ENCODE data around the gene UBR4.

UBR4 gene

GRCh38 chr1:19179597-19180264 is 30.3 kb downstream of the UBR4 start:
- no peaks in the 10 kb centered on the region for H3K4me1 ChIP-seq (ENCODE audit: control insufficient read depth in 5 of 5, insufficient read depth in 5 of 5, low read length in 5 of 5)
- H3K36me3 ChIP-seq (ENCODE audit: control insufficient read depth in 5 of 5, insufficient read depth in 5 of 5, low read length in 5 of 5) = peaks cover 67 to 94% (median 89%) of the 10 kb centered on the region in 5 donors
- no peak overlapping the region for H3K27ac ChIP-seq (ENCODE audit: low read depth, low read length)
- H3K9ac ChIP-seq (ENCODE audit: low read length in 5 of 5) = no peak overlapping the region
- no peaks in the 10 kb centered on the region for H3K9me3 ChIP-seq (ENCODE audit: control insufficient read depth in 5 of 5, low read length in 5 of 5)
- H3K27me3 ChIP-seq (ENCODE audit: control insufficient read depth in 5 of 5, insufficient read depth in 4 of 5, low read length in 5 of 5) = no peaks in the 10 kb centered on the region
- H3K4me3 ChIP-seq (ENCODE audit: low read depth in 1 of 5, low read length in 5 of 5) = no peak overlapping the region

- Histone ChIP-seq H3K9me3 (ENCODE audit: control insufficient read depth in 5 of 5, low read length in 5 of 5) (no peaks in the 10 kb centered on the region), H3K36me3 (ENCODE audit: control insufficient read depth in 5 of 5, insufficient read depth in 5 of 5, low read length in 5 of 5) (peaks cover 67 to 95% (median 89%) of the 10 kb centered on the region in 5 donors), H3K27ac (ENCODE audit: low read depth, low read length) (no peak overlapping the region), H3K9ac (ENCODE audit: low read length in 5 of 5) (no peak overlapping the region), H3K27me3 (ENCODE audit: control insufficient read depth in 5 of 5, insufficient read depth in 4 of 5, low read length in 5 of 5) (no peaks in the 10 kb centered on the region), H3K4me1 (ENCODE audit: control insufficient read depth in 5 of 5, insufficient read depth in 5 of 5, low read length in 5 of 5) (no peaks in the 10 kb centered on the region), H3K4me3 (ENCODE audit: low read depth in 1 of 5, low read length in 5 of 5) (no peak overlapping the region)
Observed at GRCh38 chr1:19178734-19179398, 31.2 kb downstream of the UBR4 start.

DNA sequence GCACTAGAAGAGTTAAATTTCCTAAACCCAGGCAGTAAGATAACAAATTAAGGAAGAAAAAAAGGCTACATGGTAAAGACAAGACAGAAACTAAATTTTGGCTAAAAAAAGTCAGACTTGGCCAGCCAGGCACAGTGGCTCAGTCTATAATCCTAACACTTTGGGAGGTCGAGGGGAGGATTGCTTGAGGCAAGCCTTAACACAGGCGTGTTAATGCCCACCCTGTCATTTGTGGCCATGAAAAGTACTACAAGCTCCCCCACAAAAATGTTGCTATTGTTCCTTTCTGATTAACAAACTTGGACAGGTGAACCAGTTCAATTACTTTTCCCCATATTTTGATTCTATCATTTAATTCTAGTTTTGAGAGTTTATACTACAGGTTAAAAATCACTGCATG is 32.3 kb downstream of the UBR4 start:
- Histone ChIP-seq H3K4me1 (ENCODE audit: control insufficient read depth in 5 of 5, insufficient read depth in 5 of 5, low read length in 5 of 5) (no peaks in the 10 kb centered on the region), H3K27ac (ENCODE audit: low read depth, low read length) (no peak overlapping the region), H3K36me3 (ENCODE audit: control insufficient read depth in 5 of 5, insufficient read depth in 5 of 5, low read length in 5 of 5) (peaks cover 72 to 95% (median 89%) of the 10 kb centered on the region in 5 donors), H3K27me3 (ENCODE audit: control insufficient read depth in 5 of 5, insufficient read depth in 4 of 5, low read length in 5 of 5) (no peaks in the 10 kb centered on the region), H3K9me3 (ENCODE audit: control insufficient read depth in 5 of 5, low read length in 5 of 5) (no peaks in the 10 kb centered on the region), H3K4me3 (ENCODE audit: low read depth in 1 of 5, low read length in 5 of 5) (no peak overlapping the region), H3K9ac (ENCODE audit: low read length in 5 of 5) (no peak overlapping the region)

GRCh38 chr1:19169642-19170041 is 40.4 kb downstream of the UBR4 start:
- Histone ChIP-seq H3K27me3 (ENCODE audit: control insufficient read depth in 5 of 5, insufficient read depth in 4 of 5, low read length in 5 of 5) (no peaks in the 10 kb centered on the region), H3K36me3 (ENCODE audit: control insufficient read depth in 5 of 5, insufficient read depth in 5 of 5, low read length in 5 of 5) (peaks cover 72 to 98% (median 96%) of the 10 kb centered on the region in 5 donors), H3K9ac (ENCODE audit: low read length in 5 of 5) (no peak overlapping the region), H3K4me3 (ENCODE audit: low read depth in 1 of 5, low read length in 5 of 5) (no peak overlapping the region), H3K27ac (ENCODE audit: low read depth, low read length) (no peak overlapping the region), H3K4me1 (ENCODE audit: control insufficient read depth in 5 of 5, insufficient read depth in 5 of 5, low read length in 5 of 5) (peaks cover 0 to 22% (median 0%) of the 10 kb centered on the region in 5 donors), H3K9me3 (ENCODE audit: control insufficient read depth in 5 of 5, low read length in 5 of 5) (no peaks in the 10 kb centered on the region)

GRCh38 chr1:19167140-19167539 is 42.9 kb downstream of the UBR4 start:
- Histone ChIP-seq H3K36me3 (ENCODE audit: control insufficient read depth in 5 of 5, insufficient read depth in 5 of 5, low read length in 5 of 5) (peaks cover 68 to 99% (median 96%) of the 10 kb centered on the region in 5 donors), H3K9ac (ENCODE audit: low read length in 5 of 5) (no peak overlapping the region), H3K9me3 (ENCODE audit: control insufficient read depth in 5 of 5, low read length in 5 of 5) (no peaks in the 10 kb centered on the region), H3K27me3 (ENCODE audit: control insufficient read depth in 5 of 5, insufficient read depth in 4 of 5, low read length in 5 of 5) (no peaks in the 10 kb centered on the region), H3K4me3 (ENCODE audit: low read depth in 1 of 5, low read length in 5 of 5) (no peak overlapping the region), H3K4me1 (ENCODE audit: control insufficient read depth in 5 of 5, insufficient read depth in 5 of 5, low read length in 5 of 5) (peaks cover 0 to 38% (median 3%) of the 10 kb centered on the region in 5 donors), H3K27ac (ENCODE audit: low read depth, low read length) (no peak overlapping the region)

DNA sequence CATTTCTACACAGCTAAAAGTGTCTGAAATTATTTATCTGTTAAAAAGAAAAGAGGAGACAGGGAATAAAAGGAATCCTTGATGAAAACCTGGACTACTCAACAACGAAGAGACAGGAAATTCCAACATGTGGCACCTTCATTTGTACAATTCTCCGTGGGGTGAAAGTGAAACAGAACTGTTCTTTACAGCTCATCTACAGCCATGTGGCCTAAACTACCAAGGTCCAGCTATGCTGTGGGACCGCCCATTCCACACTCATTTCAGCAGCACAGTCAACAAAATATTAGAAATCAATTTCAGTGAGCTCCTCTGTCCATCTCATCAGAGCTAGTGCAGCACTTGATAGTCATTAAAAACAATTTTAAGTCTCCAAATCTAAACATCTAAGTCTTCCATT is 44.0 kb downstream of the UBR4 start:
- no peak overlapping the region for H3K4me3 ChIP-seq (ENCODE audit: low read depth in 1 of 5, low read length in 5 of 5)
- no peak overlapping the region for H3K27ac ChIP-seq (ENCODE audit: low read depth, low read length)
- peaks cover 0 to 38% (median 3%) of the 10 kb centered on the region in 5 donors for H3K4me1 ChIP-seq (ENCODE audit: control insufficient read depth in 5 of 5, insufficient read depth in 5 of 5, low read length in 5 of 5)
- H3K9me3 ChIP-seq (ENCODE audit: control insufficient read depth in 5 of 5, low read length in 5 of 5) = no peaks in the 10 kb centered on the region
- peaks cover 71 to 99% (median 96%) of the 10 kb centered on the region in 5 donors for H3K36me3 ChIP-seq (ENCODE audit: control insufficient read depth in 5 of 5, insufficient read depth in 5 of 5, low read length in 5 of 5)
- H3K27me3 ChIP-seq (ENCODE audit: control insufficient read depth in 5 of 5, insufficient read depth in 4 of 5, low read length in 5 of 5) = no peaks in the 10 kb centered on the region
- no peak overlapping the region for H3K9ac ChIP-seq (ENCODE audit: low read length in 5 of 5)

GRCh38 chr1:19165501-19165900 is 44.6 kb downstream of the UBR4 start:
- Histone ChIP-seq H3K4me3 (ENCODE audit: low read depth in 1 of 5, low read length in 5 of 5) (no peak overlapping the region), H3K36me3 (ENCODE audit: control insufficient read depth in 5 of 5, insufficient read depth in 5 of 5, low read length in 5 of 5) (peaks cover 69 to 99% (median 96%) of the 10 kb centered on the region in 5 donors), H3K9me3 (ENCODE audit: control insufficient read depth in 5 of 5, low read length in 5 of 5) (no peaks in the 10 kb centered on the region), H3K4me1 (ENCODE audit: control insufficient read depth in 5 of 5, insufficient read depth in 5 of 5, low read length in 5 of 5) (peaks cover 0 to 38% (median 3%) of the 10 kb centered on the region in 5 donors), H3K9ac (ENCODE audit: low read length in 5 of 5) (no peak overlapping the region), H3K27me3 (ENCODE audit: control insufficient read depth in 5 of 5, insufficient read depth in 4 of 5, low read length in 5 of 5) (no peaks in the 10 kb centered on the region), H3K27ac (ENCODE audit: low read depth, low read length) (no peak overlapping the region)

GRCh38 chr1:19164274-19165015 is 45.6 kb downstream of the UBR4 start:
- no peaks in the 10 kb centered on the region for H3K27me3 ChIP-seq (ENCODE audit: control insufficient read depth in 5 of 5, insufficient read depth in 4 of 5, low read length in 5 of 5)
- H3K4me3 ChIP-seq (ENCODE audit: low read depth in 1 of 5, low read length in 5 of 5) = no peak overlapping the region
- no peak overlapping the region for H3K27ac ChIP-seq (ENCODE audit: low read depth, low read length)
- peaks cover 0 to 41% (median 3%) of the 10 kb centered on the region in 5 donors for H3K4me1 ChIP-seq (ENCODE audit: control insufficient read depth in 5 of 5, insufficient read depth in 5 of 5, low read length in 5 of 5)
- H3K9ac ChIP-seq (ENCODE audit: low read length in 5 of 5) = no peak overlapping the region
- no peaks in the 10 kb centered on the region for H3K9me3 ChIP-seq (ENCODE audit: control insufficient read depth in 5 of 5, low read length in 5 of 5)
- H3K36me3 ChIP-seq (ENCODE audit: control insufficient read depth in 5 of 5, insufficient read depth in 5 of 5, low read length in 5 of 5) = peaks cover 65 to 99% (median 96%) of the 10 kb centered on the region in 5 donors

DNA sequence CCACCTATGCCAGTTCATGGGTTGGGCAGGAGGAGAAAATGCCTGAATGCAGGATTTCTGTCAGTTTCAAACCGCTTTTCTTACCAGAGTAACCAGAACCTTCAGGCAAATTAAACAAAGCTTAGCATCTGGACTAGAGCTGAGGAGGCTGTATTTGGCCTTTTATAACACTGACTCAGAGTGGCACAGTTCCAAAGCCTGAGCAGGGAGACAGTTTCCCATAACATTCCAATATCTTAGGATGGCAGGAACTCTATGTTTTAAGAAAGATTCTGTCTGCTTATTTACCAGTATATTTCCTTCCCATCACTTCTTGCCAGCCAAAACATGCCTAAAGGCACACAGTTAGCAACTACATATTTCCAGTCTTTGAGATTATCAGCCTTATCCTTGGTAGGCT is 46.8 kb downstream of the UBR4 start:
- Histone ChIP-seq H3K27ac (ENCODE audit: low read depth, low read length) (peak overlapping the region; percentile 7), H3K9me3 (ENCODE audit: control insufficient read depth in 5 of 5, low read length in 5 of 5) (no peaks in the 10 kb centered on the region), H3K9ac (ENCODE audit: low read length in 5 of 5) (peak overlapping the region in 1 of 5 donors; percentile 14), H3K27me3 (ENCODE audit: control insufficient read depth in 5 of 5, insufficient read depth in 4 of 5, low read length in 5 of 5) (no peaks in the 10 kb centered on the region), H3K4me3 (ENCODE audit: low read depth in 1 of 5, low read length in 5 of 5) (no peak overlapping the region), H3K36me3 (ENCODE audit: control insufficient read depth in 5 of 5, insufficient read depth in 5 of 5, low read length in 5 of 5) (peaks cover 61 to 99% (median 97%) of the 10 kb centered on the region in 5 donors), H3K4me1 (ENCODE audit: control insufficient read depth in 5 of 5, insufficient read depth in 5 of 5, low read length in 5 of 5) (peaks cover 0 to 42% (median 3%) of the 10 kb centered on the region in 5 donors)

DNA sequence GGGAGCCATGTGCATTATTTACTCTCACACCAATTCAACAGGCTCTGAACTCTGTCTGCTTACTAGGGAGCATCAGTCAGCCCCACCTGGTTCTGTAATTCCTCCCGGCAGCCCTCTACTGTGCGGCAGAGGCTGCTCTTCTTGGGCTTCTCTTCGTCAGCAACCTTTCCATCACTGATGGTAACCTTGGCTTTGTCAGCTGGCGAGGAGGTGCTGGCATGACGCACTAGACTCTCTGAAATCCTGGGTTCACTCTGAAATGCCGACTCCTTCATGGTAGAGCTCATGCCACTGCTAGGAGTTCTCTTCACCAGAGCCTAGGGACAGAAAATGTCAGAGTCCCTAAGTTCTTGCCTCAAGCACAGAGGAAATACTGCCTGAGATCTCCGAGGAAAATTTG is 49.2 kb downstream of the UBR4 start:
- Histone ChIP-seq H3K27ac (ENCODE audit: low read depth, low read length) (no peak overlapping the region), H3K4me3 (ENCODE audit: low read depth in 1 of 5, low read length in 5 of 5) (no peak overlapping the region), H3K9ac (ENCODE audit: low read length in 5 of 5) (no peak overlapping the region), H3K27me3 (ENCODE audit: control insufficient read depth in 5 of 5, insufficient read depth in 4 of 5, low read length in 5 of 5) (no peaks in the 10 kb centered on the region), H3K36me3 (ENCODE audit: control insufficient read depth in 5 of 5, insufficient read depth in 5 of 5, low read length in 5 of 5) (peaks cover 56 to 99% (median 91%) of the 10 kb centered on the region in 5 donors), H3K9me3 (ENCODE audit: control insufficient read depth in 5 of 5, low read length in 5 of 5) (no peaks in the 10 kb centered on the region), H3K4me1 (ENCODE audit: control insufficient read depth in 5 of 5, insufficient read depth in 5 of 5, low read length in 5 of 5) (peaks cover 2 to 50% (median 22%) of the 10 kb centered on the region in 5 donors)

Measured in subcutaneous abdominal adipose tissue (tissue), 5 donors.